GM18526 (cell line): ENCODE measurements around the gene PLEKHM3.

Experiments
- POLR2A ChIP-seq: IDR thresholded peaks from 3 replicates; pipeline ENCODE4 v1.6.1; 2011; ENCODE audit not compliant: insufficient read length; ENCODE audit errors: extremely low read depth

PLEKHM3 gene

DNA sequence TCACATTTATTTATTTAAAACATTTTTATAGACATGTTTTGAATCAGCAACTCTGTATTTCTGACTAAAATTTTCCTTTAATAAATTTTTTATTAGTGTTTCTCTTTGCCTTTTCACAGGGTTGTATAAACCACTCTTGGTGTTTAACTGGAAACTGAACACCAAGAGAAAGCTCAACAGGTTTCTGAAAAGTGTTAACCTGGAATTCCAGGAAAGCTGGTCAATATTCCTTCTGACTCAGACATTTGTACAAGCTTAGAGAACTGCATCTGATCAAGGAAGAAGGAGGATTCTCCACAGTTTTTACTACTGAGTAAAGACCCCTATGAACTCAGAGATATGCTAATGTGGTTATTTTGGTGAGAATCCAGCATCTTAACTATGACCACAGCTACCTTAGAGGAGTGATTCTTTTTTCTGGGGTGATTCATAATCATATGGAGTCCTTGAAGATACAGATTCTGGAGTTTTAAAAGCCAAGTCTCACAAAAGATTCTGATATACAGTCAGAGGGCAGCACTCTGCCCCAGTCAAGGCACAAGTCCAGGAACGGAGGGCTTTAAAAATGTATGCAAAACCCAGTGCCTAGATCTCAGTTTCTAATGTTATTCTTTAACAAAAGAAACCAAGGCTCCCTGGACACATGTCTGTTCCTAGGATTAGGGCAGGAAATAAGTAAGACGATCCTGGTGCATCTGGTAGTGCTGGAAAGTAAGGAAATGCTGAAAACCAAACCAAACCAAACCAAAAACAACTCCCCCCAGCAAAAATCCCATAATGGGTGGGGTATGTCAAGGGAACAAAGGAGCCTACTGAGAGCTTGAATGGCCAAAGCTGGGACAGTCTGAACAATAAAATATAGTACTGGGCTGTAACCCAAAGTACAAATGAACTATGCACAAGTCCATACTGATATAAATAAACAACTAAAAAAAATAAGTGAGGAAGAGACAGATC is 170.6 kb downstream of the PLEKHM3 start:
- no peak for TF ChIP-seq POLR2A

DNA sequence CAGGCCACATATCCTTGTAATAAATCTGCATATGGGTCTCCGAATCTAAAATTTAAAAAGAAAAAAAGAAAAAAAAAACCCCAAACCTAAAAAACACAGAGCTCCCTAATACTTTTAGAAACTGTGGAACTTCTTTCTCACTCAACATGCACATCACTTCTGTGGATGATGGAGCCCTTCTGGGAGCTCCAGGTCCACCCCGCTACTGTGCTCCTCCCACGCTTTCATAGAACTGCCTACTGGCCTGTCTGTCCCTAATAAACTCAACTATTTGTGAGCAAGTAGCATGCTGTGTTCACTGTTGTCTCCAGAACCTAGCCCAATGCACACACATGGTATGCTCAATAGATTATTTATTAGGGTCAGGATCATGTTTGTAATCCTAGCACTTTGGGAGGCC is 172.5 kb downstream of the PLEKHM3 start:
- no peak for TF ChIP-seq POLR2A

DNA sequence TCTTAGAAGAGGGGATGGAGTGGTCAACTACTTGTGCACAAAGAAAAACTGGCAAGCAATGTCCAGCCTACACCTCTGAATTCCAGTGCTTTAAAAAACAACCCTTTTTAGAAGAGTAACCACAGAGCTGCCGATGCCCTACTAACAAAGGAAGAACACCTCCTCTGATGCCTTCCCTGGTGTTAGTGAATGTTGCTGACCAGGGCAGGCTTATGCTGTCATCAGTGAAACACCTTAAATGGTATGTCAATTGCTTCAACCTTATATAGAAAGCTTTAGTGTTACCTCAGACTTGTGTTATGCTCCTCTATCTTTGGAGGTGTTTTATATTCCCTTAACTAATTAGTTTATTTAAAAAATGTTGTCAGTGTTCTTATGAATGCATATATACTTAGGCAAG is 175.9 kb downstream of the PLEKHM3 start:
- TF ChIP-seq POLR2A, result no peak

DNA sequence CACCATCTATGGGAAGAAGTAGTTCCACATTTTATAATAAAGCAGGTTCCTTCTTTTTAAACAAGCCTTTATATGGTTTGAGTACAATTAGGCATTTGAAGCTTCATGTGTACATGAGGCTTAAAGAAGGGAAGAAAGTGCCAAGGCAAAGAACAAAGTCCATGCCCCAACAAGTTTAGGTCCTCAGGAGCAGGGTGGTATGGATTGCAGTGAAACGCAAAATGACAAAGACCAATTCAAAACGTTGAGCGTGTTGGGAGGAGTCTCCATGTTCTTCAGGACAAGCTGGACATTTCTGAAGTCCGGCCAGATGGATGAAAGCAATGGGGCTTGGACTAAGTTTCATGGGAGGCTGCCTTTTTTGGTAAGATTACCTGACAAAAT is 176.8 kb downstream of the PLEKHM3 start:
- TF ChIP-seq POLR2A, result no peak

DNA sequence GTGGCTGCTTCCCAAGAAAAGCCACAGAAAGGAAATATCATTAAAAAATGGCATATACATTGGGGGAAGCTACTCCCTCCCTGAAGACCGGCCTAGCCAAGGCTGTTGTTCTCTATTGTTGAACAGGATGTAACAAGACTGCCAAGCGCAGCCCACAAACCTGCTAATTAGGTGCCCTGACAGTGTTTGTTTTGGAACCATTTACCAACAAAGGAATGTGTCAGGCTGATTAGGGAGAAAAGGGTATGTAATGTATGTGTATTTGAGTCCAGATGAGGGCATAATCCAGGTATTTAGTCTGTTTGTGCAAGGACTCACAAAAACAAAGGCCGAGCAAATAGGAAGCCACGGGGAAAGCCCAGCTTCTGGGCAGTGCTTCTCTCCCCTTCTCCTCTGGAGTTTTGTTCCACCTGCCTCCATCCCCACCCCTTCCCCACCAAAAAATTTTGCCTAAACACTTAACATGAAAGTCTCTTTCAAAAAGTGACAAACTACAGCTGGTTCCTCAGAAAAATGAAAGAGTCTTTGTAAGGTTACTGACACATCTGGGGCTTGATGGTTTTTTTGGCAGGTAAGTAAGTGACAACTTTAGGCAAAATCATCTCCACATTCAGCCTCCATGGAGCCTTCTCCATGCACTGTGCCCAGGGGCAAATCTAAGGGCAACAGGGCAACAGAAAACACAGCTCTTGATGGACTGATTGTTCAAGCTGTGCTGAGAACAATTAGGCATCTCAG is 177.4 kb downstream of the PLEKHM3 start:
- no peak for TF ChIP-seq POLR2A

DNA sequence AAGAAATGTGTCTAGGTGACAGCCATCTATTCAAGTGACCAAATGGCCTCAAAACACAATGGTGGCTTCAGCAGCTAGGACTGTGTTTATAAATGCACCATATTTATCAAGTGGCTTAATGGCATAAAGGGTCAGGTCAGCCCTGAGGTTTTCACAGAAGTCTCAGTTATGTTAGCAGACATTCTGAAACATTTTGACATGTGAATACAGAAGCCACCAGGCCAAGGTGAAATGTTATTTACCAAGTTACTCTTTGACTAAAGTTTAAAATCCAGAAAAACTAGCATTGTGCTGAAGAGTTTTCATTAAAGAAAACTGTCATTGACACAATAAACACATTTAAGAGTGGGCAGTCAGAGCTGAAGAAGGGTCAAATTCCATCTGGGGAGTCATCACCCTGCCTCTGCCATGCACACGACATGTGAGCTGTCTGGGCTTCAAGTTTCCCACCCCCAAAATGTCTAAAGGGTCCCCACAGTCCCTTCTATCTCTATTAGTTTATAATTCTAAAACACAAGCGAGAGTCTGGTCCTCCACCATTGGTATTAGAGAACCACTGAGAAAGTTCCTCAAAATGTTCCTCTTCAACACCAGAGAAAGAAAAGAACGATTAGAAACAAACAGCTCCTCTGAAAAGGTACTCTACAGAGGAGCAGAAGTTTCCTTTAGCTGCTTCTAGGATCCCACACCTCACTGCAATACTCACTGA is 178.1 kb downstream of the PLEKHM3 start:
- TF ChIP-seq POLR2A, result no peak

DNA sequence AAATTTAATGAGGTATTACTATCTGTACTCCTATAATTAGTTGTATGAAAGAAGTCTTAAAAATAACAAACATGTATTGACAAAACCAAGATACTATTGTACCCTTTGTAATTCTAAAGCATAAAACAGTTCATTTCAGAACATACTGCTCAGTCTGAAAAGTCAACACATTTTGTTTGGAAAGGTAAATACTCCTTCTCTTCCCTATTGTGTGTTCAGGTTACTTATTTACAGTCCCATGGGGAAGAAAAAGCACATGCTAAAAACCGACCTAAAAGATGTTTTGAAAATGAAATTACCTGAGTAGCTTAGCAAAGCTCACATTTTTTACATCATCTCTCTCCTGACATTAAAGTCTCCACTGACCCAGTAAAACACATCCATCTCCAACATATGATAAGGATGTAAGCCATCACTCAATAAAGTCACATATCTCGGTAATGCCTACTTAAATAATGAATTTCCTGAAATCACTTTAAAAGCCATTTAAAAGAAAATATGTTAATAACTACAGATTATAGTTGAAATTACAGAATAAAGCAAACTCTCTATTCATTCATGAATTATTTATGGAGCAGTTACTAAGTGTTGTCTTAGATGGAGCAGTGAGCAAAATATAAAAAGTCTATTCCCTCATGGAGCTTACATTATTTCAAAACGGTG is 180.0 kb downstream of the PLEKHM3 start:
- no peak for TF ChIP-seq POLR2A

DNA sequence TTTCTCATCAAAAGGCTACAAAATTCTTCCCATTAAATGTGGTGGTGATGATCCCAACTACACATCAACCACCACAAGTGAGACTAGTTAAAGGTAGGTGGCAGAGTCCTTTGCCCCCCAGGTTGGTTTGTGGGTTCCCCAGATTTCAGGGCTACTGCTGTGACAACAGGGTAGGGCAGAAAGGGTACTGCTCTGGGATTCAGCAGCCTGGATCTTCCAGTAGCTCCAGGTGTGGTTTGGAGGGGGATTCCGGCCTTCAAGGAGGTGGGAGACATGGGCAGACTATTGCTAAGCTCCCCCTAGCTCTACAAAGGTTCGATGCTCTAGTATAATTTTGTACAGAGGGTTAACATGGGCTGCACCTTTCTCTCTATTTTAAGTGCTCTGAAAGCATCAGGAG is 180.7 kb downstream of the PLEKHM3 start:
- TF ChIP-seq POLR2A, result no peak

DNA sequence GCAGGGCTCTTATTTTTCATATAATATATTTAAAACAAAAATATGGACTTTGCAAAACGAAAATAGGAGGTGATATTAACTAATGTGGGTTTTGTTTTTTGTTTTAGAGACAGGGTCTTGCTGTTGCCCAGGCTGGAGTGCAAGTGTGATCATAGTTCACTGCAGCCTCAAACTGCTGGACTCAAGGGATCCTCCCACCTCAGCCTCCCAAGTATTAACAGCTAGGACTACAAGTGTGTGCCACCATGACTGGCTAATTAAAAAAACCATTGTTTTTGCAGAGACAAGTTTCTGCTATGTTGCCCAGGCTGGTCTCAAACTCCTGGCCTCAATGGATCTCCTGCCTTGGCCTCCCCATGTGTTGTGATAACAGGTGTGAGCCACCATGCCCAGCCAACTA is 185.2 kb downstream of the PLEKHM3 start:
- TF ChIP-seq POLR2A, result no peak

DNA sequence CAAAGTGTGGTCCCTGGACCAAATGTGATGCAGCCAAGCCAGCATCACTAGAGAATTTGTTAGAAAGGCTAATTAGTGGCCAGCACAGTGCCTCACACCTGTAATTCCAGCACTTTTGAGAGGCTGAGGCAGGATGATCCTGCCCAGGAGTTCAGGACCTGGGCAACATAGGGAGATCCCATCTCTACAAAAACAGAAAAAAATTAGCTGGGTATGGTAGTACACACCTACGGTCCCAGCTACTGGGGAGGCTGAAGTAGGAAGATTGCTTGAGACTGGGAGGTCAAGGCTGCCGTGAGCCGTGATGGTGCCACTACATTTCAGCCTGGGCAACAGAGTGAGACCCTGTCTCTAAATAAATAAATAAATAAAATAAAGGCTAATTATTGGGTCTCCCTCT is 185.8 kb downstream of the PLEKHM3 start:
- TF ChIP-seq POLR2A, result no peak

DNA sequence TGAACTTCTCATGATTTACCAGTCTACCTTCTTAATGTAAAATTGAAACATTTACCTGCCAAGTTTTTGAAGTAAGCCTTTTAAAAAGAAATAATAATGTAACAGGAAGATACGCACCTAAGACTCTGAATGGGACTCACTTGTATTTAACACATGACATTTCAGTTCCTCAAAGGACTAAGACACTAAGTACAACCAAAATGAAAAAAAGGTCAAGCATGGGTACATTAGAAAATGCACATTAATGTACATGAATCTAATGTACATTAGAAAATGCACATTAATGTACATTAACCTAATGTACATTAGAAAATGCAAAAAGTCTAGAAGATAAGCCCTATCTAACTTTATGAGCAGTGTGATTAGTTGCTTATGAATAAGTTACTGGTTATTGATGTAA is 186.3 kb downstream of the PLEKHM3 start:
- no peak for TF ChIP-seq POLR2A

DNA sequence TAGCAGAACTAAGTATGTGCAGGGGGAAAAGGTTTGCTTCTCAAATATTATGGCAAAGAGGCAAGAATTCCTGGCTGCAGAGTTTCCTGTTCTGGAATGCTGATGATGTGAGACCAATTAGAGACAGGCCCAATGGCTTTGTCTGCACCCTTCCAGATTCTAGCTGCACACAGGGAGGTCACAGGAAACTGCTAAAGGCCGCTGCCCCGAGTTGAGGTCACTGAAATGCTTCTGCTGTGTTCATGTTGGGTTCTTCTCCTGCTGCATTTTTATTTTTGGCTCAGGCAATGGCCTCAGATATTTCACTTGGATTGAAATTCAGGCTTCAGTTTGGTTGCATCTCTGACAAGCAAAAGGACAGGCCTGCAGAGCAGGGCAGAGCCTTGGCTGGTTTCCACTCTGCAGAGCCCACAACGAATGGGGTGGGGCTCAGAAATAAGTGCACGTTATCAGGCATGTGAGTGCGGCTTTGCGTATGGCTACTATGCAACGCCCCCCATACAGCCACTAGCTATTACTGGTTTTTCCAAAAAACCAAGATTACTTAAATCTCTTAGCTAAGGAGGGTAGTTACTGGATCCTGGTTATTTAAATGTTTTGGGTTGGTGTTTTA is 188.7 kb downstream of the PLEKHM3 start:
- TF ChIP-seq POLR2A, result no peak

DNA sequence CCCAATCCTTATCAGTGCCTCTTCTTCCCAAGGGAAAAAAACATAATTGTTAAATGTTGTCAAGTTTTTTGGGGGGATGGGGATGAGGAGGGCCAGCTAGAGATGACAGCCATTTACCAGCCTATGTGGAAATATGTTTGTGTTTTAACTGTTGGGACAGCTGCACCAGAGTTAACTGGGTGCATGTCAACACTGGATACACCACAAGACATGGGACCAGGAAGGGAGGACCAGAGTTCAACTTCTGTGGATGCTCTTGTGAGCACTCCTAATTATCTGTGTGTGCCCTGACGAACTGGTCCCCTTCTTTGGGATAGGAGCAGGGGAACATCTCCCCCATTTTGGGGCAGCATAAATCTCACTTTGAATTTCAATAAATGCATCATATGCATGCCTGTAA is 189.5 kb downstream of the PLEKHM3 start:
- TF ChIP-seq POLR2A, result no peak

DNA sequence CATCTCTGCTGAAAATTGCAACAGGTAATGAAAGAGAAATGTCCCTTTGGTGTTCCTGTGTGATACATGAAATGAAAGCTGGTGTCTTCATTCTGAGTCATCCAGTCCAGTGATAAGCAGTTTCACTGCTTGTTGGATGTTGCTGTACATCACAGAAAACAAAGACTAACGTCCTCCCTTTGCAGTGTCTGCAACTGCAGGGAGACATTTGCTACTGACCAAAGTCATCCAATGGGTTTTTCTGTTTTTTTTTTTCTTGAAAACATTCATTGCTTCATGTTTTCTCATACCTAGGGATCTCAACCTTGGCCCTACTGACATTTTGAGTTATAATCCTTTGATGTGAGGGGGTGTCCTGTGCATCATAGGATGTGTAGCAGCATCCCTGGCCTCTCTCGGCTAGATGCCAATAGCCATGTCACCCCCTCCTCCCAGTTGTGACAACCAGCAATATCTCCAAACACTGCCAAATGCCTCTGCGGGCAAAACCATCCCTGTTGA is 192.0 kb downstream of the PLEKHM3 start:
- no peak for TF ChIP-seq POLR2A

DNA sequence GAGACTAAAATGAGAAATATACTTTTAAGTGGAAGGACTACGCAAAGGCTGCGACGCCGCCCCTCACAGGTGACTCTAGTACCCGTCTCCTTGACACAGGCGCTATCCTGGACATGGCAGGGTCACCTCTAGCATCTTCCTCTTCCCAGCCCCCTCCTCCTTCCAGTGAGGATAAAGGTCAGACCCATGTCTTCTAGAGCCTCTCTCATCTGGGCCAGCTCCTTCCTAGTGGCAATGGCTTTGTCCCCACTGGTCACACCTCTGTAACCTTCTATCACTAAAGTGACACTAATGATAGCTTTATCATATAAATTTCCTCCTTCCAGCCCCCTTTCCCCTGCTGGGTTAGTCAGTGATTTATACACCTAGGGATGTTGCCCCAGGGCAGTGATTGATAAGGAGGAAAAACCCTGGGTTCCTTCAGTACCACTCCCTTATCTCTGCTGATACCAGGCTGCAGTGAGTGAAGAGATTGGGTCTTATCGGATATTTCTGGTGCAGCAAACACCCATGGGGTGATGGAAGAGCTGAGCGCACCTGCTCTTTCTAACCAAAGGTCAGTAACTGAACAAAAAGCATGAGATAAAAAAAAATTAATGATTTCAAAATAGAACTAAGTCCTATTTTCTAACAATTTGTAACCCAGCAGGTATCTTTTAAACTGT is 193.6 kb downstream of the PLEKHM3 start:
- TF ChIP-seq POLR2A, result no peak
